HG03060 (cell line): ENCODE measurements around the gene MDFIC.
A peak's percentile ranks its signal among the peaks of the same experiment; 100 is the strongest.

Experiments used
- ATAC-seq: cut with Tn5 transposase; IDR thresholded peaks from one replicate; pipeline ENCODE4 v1.9.1; 2021; ENCODE audit warnings: low read depth, moderate number of reproducible peaks; ENCODE audit not compliant: unreplicated experiment

MDFIC gene

GRCh38 chr7:115032715-115033703 lies 111.1 kb downstream of the MDFIC start:
- no peak for ATAC-seq

- no peak for ATAC-seq
These were observed 112.1 kb downstream of the MDFIC start for GRCh38 chr7:115033917-115034459.

DNA sequence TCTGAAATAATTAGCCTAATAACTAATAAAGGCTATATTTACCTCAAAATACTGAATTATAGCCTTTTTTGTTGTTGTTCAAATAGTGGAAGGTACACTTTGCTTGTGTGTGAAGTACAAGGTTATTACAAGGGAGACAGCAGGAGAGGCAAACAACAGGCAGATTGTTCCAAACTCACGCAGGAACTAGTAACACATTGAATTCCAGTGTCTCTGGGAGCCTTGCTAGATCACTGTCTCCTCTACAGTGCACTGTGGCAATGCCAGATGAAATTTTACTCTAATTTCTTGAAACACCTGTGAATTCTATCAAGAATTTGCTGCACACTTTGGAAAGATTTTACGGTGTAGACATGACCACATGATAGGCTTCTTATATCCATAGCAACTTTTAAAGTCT lies 112.6 kb downstream of the MDFIC start:
- no peak for ATAC-seq

DNA sequence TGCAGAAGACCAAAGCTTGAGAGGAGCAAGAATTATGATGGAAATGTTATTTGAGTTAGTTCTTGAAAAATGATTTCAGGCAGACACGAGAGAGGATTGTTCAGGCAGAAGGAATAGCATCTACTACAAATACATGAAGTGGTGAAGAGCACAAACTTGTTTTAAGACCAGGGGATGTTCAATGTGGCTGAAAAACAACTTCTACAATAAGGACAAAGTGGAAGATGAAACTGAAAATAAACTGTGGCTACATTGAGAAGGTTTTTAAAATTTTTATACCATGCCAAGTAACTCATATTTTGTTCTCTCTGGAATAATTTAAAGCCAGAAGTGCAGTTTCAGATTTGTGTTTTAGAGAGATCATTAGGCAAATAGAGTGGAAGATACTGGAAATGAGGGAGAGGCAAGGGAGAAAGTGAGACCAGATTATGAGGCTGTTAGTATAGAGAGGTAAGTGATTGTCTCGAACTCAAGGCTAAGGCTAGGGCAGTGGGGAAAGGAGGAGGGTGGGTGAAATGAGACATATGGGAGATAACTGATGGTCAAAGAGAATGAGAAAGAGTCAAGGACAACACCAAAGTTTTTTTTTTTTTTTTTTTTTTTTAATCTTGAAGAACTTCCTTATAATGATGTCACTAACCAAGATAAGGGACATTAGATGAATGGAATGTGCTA lies 115.4 kb downstream of the MDFIC start:
- ATAC-seq: no peak

DNA sequence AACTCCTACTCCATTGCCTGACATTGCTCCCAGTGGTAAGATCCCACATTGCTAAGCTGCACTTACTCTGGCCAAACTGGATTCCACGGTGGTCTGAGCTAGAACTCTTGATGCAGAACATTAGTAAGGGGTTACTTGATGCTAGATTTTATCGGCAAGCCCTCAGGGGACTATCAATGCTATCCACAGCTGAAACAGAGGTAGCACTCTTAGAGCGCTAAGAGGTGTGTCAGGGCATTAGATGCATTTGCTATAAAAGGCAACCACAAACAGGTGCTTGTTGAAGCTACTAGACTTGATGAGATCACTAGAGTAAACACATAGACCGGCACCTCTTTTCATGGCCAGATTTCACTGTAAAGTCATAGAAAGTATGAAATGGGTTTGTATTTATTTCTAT lies 116.3 kb downstream of the MDFIC start:
- ATAC-seq: no peak

DNA sequence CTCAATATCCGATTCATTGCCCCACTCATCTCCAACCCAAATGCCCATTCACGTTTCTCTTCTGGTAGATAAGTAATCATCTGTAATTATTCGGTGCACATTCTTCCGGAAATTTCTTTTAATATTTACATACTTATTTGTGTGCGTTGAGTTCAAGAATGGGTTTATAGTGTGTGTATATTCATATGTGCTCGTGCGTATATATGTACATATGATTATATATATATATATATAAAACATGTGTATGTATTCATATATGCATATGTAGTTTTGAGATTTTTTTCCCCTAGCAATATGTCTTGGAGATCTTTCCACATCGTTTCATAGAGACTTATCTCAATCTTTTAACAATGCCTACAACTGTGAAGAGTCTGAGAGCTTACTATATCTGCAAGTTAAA lies 118.2 kb downstream of the MDFIC start:
- ATAC-seq: no peak

- no peak for ATAC-seq
These were observed 118.6 kb downstream of the MDFIC start for GRCh38 chr7:115040495-115040894.

DNA sequence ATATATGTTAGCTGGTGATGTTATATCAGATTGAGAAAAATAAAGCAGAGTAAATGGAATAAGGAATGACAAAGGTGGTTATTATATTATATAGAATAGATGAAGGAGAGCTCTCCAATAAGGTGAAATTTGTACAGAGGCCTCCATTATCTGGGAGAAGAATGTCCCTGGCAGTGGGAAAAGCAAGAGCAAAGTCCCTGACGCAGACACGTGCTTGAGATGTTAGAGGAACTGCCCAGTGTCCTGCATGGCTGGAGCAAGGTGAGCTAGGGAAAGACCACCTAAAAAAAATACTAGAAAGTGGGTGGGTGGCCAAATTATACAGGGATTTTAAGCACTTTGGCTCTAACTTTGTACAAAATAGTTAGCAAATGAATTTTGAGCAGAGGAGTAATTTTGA lies 120.7 kb downstream of the MDFIC start:
- ATAC-seq: no peak

DNA sequence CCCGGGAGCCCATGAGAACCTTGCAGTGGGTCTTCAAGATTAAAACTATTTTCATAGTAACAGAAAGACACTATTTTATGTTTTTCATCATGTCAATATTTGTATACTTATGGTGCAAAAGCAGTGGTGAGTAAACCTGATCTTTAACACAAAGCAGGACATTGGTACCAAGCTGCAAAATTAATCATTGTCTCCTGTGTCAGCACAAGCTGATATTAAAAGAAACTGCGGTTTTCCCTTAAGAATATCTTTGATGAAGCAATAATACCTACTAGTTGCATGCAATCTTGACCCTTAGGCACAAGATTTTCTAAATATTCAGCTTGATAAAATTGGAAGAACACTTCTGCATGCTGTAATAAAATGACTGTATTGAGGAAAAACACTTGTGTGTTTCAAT lies 121.7 kb downstream of the MDFIC start:
- ATAC-seq: no peak

DNA sequence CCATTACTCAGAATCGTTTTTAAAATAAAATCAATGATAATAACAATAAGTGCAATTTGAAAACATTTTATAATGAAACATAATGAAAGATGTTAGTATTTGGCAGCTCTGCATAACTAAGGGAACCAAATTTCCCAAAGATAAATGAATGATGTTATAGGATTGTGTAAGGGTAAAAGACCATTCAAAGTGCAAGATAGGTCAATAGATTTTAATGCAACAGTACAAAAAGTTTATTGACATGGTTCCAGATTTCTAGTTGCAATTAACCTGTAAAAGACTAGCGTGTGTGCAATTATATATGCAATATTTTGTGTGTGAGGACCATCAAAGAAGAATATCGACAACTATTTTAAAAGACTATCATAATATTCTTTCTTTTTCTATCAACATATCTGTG lies 122.3 kb downstream of the MDFIC start:
- no peak for ATAC-seq

GRCh38 chr7:115047958-115048720 lies 126.2 kb downstream of the MDFIC start:
- no peak for ATAC-seq

DNA sequence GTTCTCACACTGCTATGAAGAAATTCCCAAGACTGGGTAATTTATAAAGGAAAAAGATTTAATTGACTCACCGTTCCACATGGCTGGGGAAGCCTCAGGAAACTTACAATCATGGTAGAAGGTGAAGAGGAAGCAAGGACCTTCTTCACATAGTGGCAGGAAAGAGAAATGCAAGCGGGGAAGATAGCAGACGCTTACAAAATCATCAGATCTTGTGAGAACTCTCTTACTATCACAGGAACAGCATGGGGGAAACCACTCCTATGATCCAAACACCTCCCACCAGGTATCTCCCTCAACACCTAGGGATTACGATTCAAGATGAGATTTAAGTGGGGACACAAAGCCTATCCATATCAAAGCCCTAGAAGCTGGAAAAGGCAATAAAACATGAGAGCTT lies 130.8 kb downstream of the MDFIC start:
- no peak for ATAC-seq

DNA sequence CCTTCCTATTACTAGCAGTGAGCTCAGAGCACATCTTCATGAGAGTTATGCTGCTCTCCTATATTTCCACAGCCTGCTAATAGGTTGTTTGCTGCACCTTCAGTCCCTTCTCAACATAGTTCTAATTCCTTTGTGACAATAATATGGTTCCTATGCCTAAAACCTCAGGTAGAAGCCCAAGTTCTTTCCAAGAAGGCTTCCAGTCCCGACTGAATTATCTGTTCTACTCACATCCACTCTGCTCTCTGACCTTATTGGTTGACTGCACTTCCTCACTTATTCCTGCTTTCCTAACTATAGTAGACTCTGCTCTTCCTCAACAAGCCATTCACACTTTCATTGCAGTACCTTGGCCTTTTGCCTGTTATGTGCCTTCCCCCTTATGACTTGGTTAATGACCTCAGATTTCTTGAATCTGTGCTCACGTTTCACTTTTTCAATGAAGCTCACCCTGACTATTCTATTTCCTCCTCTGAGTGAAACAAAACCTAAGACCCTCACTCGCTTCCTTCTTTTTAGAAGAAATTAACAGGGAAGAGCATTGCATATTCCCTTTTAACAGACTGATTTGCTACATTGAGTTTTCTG lies 132.7 kb downstream of the MDFIC start:
- ATAC-seq: no peak

GRCh38 chr7:115056019-115056418 lies 134.1 kb downstream of the MDFIC start:
- no peak for ATAC-seq

DNA sequence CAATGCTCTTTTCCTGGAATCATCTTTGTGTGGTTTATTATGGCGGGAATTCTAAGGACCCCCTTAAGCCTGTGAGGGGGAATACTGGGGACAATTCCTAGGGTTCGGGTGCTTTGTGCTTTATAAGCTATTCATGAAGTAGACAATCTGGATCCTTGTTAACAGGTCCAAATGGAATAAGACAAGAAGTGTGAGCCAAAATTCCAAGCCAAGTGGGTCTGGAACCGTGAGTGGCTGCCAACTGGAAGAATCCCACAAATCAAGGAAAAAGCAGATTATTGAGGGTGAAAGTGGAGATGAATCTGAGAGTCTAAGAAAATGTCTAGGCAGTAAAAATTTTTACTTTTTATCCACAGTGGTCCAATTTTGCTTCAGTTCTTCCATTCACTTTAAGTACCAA lies 136.8 kb downstream of the MDFIC start:
- ATAC-seq: no peak

DNA sequence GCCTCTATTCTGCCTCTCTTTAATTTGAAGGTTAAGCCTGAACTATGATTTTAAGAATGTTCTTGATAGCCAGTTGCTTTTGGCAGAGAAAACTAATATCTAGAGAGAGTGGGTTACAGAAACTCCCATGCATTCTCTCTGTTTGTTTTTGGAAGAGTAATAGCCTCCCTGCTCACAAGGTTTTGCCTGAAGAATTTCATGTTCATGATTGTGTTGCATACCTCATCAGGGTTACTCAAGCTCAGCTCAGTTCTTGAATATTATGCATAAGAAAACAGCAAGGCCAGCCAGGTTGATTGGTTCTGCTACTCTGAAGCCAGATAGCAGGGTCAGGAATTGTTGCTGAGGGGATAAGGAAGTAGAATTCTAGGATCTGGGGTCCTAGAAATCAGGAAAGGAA lies 137.4 kb downstream of the MDFIC start:
- ATAC-seq: no peak

- ATAC-seq: peak; percentile 39
These were observed 138.4 kb downstream of the MDFIC start for GRCh38 chr7:115060095-115060870.

DNA sequence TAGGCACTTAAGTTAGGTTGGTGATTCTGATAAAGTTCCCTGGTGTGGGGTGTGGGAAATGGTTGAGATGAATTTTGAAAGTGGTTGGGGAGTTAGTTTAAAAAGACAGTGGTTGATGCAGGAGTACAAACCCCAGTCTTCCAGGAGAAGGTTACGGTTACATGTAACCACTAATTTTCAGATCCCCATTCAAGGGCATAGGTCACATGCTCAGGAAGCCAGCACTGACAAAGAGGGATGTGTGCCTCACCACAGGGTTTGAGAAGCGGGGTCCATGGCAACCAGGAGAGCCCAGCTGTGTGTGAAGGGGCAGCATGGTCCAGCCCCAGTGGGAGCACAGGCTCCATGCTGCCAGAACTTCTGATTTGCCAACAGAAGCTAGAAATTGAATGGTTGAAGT lies 144.2 kb downstream of the MDFIC start:
- no peak for ATAC-seq

DNA sequence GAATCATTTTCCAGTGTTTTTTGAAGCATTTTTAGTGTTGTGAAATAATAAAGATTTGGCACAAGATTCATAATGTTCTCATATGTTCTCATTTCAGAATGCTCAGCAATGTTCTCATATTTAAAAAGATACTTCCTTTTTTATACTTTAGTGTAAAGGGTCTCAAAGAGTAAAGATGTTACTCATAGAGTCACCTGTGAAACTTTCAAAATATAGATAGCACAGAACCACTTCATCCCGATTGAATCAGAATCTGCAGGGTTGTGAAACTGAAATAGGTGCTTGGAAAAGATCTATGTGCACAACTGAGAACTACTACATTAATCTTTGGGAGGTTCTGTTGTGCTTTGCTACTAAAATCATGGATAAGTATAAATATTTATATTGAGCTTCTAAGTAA lies 144.7 kb downstream of the MDFIC start:
- ATAC-seq: no peak

DNA sequence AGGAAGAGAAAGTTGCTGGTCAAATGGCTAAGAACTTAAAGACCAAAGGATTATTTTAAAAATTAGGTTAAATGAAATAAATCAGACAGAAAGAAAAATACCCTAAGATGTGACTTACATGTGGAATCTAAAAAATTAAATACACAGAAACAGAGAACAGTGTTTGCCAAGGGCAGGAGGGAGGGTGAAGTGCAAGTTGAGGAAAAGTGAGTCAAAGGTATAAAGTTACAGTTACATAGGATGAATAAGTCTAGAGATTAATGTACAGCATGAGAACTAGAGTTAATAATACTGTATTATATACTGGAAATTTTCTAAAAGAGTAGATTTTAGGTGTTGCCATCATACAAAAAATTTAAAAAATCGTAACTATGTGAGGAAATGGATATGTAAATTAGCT lies 146.3 kb downstream of the MDFIC start:
- ATAC-seq: no peak
